Neural progenitor cell (in vitro differentiated cells): Measurements from ENCODE around the gene LRCH4. TPM values are rescaled to one million over a fixed set of nuclear protein-coding genes. Genes with fewer than 3 reads are reported as not detected.
A peak's percentile ranks its signal among the peaks of the same experiment; 100 is the strongest.

Source experiments
- DNase-seq: peaks from one replicate; pipeline ENCODE4 v3.0.0-alpha.2; 2016; ENCODE audit warnings: low spot score
- H2AFZ ChIP-seq: fragments of 200-600 bp; sonication (generic); replicated peaks from 2 replicates; pipeline ENCODE4 v1.6.1; 2016; ENCODE audit warnings: antibody characterized with exemption
- H3F3A ChIP-seq: fragments of 200-600 bp; sonication (generic); 2 replicates; pipeline ENCODE4 v1.6.1; 2016; ENCODE audit warnings: antibody characterized with exemption, low read depth
- H3K27ac ChIP-seq: fragments of 200-600 bp; sonication (generic); 2 replicates; pipeline ENCODE4 v1.5.1; 2016; ENCODE audit warnings: mild to moderate bottlenecking
- H3K27me3 ChIP-seq: fragments of 200-600 bp; sonication (generic); 2 replicates; pipeline ENCODE4 v1.6.1; 2016; ENCODE audit warnings: mild to moderate bottlenecking, moderate library complexity
- H3K36me3 ChIP-seq: fragments of 200-600 bp; sonication (generic); 2 replicates; pipeline ENCODE4 v1.5.1; 2016
- H3K4me1 ChIP-seq: fragments of 200-600 bp; sonication (generic); 2 replicates; pipeline ENCODE4 v1.6.1; 2016; ENCODE audit warnings: mixed run types
- H3K4me2 ChIP-seq: fragments of 200-600 bp; sonication (generic); 2 replicates; pipeline ENCODE4 v1.6.1; 2016
- H3K4me3 ChIP-seq: fragments of 200-600 bp; sonication (generic); 2 replicates; pipeline ENCODE4 v1.5.1; 2016
- H3K79me2 ChIP-seq: fragments of 200-600 bp; sonication (generic); 2 replicates; pipeline ENCODE4 v1.6.1; 2016; ENCODE audit warnings: low read depth
- H3K9ac ChIP-seq: fragments of 200-600 bp; sonication (generic); 2 replicates; pipeline ENCODE4 v1.6.1; 2016
- H3K9me3 ChIP-seq: fragments of 200-600 bp; sonication (generic); 2 replicates; pipeline ENCODE4 v1.5.1; 2016; ENCODE audit warnings: low read depth
- H4K20me1 ChIP-seq: fragments of 200-600 bp; sonication (generic); 2 replicates; pipeline ENCODE4 v1.6.1; 2016; ENCODE audit warnings: low read depth
- H3K27ac Mint-ChIP-seq: 3 replicates; pipeline ENCODE4 v1.8.0; 2021; ENCODE audit warnings: mixed read lengths
- H3K27me3 Mint-ChIP-seq: 2 replicates; pipeline ENCODE4 v1.8.0; 2022; ENCODE audit warnings: low read depth, mild to moderate bottlenecking, inconsistent platforms, moderate library complexity, mixed read lengths; ENCODE audit not compliant: insufficient read depth
- H3K36me3 Mint-ChIP-seq: 3 replicates; pipeline ENCODE4 v1.8.0; 2021; ENCODE audit warnings: mixed read lengths
- H3K4me1 Mint-ChIP-seq: 3 replicates; pipeline ENCODE4 v1.8.0; 2021; ENCODE audit warnings: mixed read lengths
- H3K4me3 Mint-ChIP-seq: 3 replicates; pipeline ENCODE4 v1.8.0; 2021; ENCODE audit warnings: mild to moderate bottlenecking, moderate library complexity, mixed read lengths
- H3K9me3 Mint-ChIP-seq: 3 replicates; pipeline ENCODE4 v1.8.0; 2020; ENCODE audit warnings: mixed read lengths
- CTCF ChIP-seq: fragments of 200-600 bp; sonication (generic); IDR thresholded peaks from 2 replicates; pipeline ENCODE4 v1.5.1; 2017; ENCODE audit warnings: antibody characterized with exemption, mild to moderate bottlenecking
- EZH2 ChIP-seq: fragments of 200-600 bp; sonication (generic); IDR thresholded peaks from 2 replicates; pipeline ENCODE4 v1.6.1; 2017; ENCODE audit warnings: antibody characterized with exemption, mild to moderate bottlenecking, moderate library complexity
- EZH2phosphoT487 ChIP-seq: fragments of 200-600 bp; sonication (generic); IDR thresholded peaks from 2 replicates; pipeline ENCODE4 v1.6.1; 2017; ENCODE audit warnings: antibody characterized with exemption
- total RNA-seq: library from RNA; depleted of rRNA; stranded (reverse); fragments of >200 nt; gene quantifications from 2 replicates; pipeline ENCODE4 v1.2.3, GENCODE V29; 2015; ENCODE audit warnings: low replicate concordance

Gene LRCH4
- total RNA-seq, 1 donor from 2014 or later, result 4.5 TPM

- H2AFZ ChIP-seq, result no peak overlapping the region
- Mint-ChIP-seq H3K4me1 (peaks cover 41% of the 10 kb centered on the region), H3K27ac (no peak overlapping the region), H3K4me3 (peak overlapping the region; percentile 85), H3K9me3 (no peaks in the 10 kb centered on the region), H3K27me3 (peaks cover 10% of the 10 kb centered on the region), H3K36me3 (no peaks in the 10 kb centered on the region)
- peaks cover 5% of the 10 kb centered on the region for H4K20me1 ChIP-seq
- no peaks in the 10 kb centered on the region for H3K36me3 ChIP-seq
- peak overlapping the region; percentile 63 for H3K4me3 ChIP-seq
- H3K79me2 ChIP-seq, result no peaks in the 10 kb centered on the region
- peak overlapping the region; percentile 90 for H3K4me2 ChIP-seq
- no peak overlapping the region for H3K9ac ChIP-seq
- no peak overlapping the region for H3K27ac ChIP-seq
- peaks cover 30% of the 10 kb centered on the region for H3K27me3 ChIP-seq
- no peak for TF ChIP-seq EZH2
- no peak for TF ChIP-seq CTCF
- TF ChIP-seq EZH2phosphoT487, result no peak
- H3K9me3 ChIP-seq, result no peaks in the 10 kb centered on the region
- H3K4me1 ChIP-seq, result peaks cover 32% of the 10 kb centered on the region
- peaks cover 34% of the 10 kb centered on the region for H3F3A ChIP-seq
- DNase-seq, result peak; percentile 83
Observed at GRCh38 chr7:100602889-100603725, 17.2 kb upstream of the LRCH4 start.

GRCh38 chr7:100600730-100601038 is 14.8 kb upstream of the LRCH4 start:
- Histone ChIP-seq H4K20me1 (no peaks in the 10 kb centered on the region), H3F3A (peaks cover 25% of the 10 kb centered on the region), H3K79me2 (no peaks in the 10 kb centered on the region), H3K4me3 (no peak overlapping the region), H3K4me1 (peaks cover 28% of the 10 kb centered on the region), H3K4me2 (no peak overlapping the region), H3K9ac (no peak overlapping the region), H3K27me3 (peaks cover 16% of the 10 kb centered on the region), H3K36me3 (no peaks in the 10 kb centered on the region), H3K9me3 (no peaks in the 10 kb centered on the region), H2AFZ (no peak overlapping the region), H3K27ac (no peak overlapping the region)
- Mint-ChIP-seq H3K27ac (no peak overlapping the region), H3K9me3 (no peaks in the 10 kb centered on the region), H3K4me3 (no peak overlapping the region), H3K27me3 (peaks cover 4% of the 10 kb centered on the region), H3K36me3 (no peaks in the 10 kb centered on the region), H3K4me1 (peaks cover 35% of the 10 kb centered on the region)
- no peak for DNase-seq
- no peak for TF ChIP-seq EZH2phosphoT487
- TF ChIP-seq CTCF, result peak; percentile 1

GRCh38 chr7:100599911-100600729 is 14.2 kb upstream of the LRCH4 start:
- H3K79me2 ChIP-seq, result no peaks in the 10 kb centered on the region
- Mint-ChIP-seq H3K27ac (no peak overlapping the region), H3K27me3 (peaks cover 4% of the 10 kb centered on the region), H3K9me3 (no peaks in the 10 kb centered on the region), H3K36me3 (no peaks in the 10 kb centered on the region), H3K4me1 (peaks cover 31% of the 10 kb centered on the region), H3K4me3 (no peak overlapping the region)
- TF ChIP-seq EZH2 (no peak), CTCF (peak; percentile 24)
- no peak overlapping the region for H2AFZ ChIP-seq
- H3K27me3 ChIP-seq, result peaks cover 10% of the 10 kb centered on the region
- H3K4me3 ChIP-seq, result no peak overlapping the region
- H3K27ac ChIP-seq, result no peak overlapping the region
- H3K9me3 ChIP-seq, result no peaks in the 10 kb centered on the region
- peaks cover 19% of the 10 kb centered on the region for H3F3A ChIP-seq
- DNase-seq, result peak; percentile 11
- H3K4me1 ChIP-seq, result peaks cover 24% of the 10 kb centered on the region
- no peak overlapping the region for H3K9ac ChIP-seq
- no peaks in the 10 kb centered on the region for H4K20me1 ChIP-seq
- no peaks in the 10 kb centered on the region for H3K36me3 ChIP-seq
- no peak overlapping the region for H3K4me2 ChIP-seq
